Gastrocnemius medialis (tissue), 4 donors: ENCODE results near the gene VAV2.

ENCODE experiments used
- POLR2A ChIP-seq, 2 donors: fragments of 450-650 bp; IDR thresholded peaks; one replicate each; pipeline ENCODE4 v1.6.1; 2017; ENCODE audit warnings: antibody characterized with exemption in 2 of 2, mild to moderate bottlenecking in 2 of 2, moderate library complexity in 2 of 2
- TF ChIP-seq, protein P1 (sequence below), 5 experiments: fragments of 450-650 bp in 3 of 5; fragments of 200-600 bp in 2 of 5; sonication (generic) in 2 of 5; IDR thresholded peaks in 4 of 5; conservative IDR thresholded peaks in 1 of 5; 1 replicate in 4 of 5; 2 replicates in 1 of 5; pipeline ENCODE4 v1.5.1; 2016 to 2019; ENCODE audit warnings: antibody characterized with exemption in 5 of 5, mild to moderate bottlenecking in 3 of 5, moderate library complexity in 3 of 5

GRCh38 chr9:133713960-133714495, 278.1 kb downstream of the VAV2 start:
- TF ChIP-seq, protein P1, sequence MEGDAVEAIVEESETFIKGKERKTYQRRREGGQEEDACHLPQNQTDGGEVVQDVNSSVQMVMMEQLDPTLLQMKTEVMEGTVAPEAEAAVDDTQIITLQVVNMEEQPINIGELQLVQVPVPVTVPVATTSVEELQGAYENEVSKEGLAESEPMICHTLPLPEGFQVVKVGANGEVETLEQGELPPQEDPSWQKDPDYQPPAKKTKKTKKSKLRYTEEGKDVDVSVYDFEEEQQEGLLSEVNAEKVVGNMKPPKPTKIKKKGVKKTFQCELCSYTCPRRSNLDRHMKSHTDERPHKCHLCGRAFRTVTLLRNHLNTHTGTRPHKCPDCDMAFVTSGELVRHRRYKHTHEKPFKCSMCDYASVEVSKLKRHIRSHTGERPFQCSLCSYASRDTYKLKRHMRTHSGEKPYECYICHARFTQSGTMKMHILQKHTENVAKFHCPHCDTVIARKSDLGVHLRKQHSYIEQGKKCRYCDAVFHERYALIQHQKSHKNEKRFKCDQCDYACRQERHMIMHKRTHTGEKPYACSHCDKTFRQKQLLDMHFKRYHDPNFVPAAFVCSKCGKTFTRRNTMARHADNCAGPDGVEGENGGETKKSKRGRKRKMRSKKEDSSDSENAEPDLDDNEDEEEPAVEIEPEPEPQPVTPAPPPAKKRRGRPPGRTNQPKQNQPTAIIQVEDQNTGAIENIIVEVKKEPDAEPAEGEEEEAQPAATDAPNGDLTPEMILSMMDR (IDR thresholded peaks at IDR 0.05 in 4 of 5, conservative IDR thresholded peaks at IDR 0.05 in 1 of 5), result no peak
- TF ChIP-seq POLR2A (IDR thresholded peaks at IDR 0.05), result no peak
